ENCODE measurements around the gene ARTN. TPM values are rescaled to one million over a fixed set of nuclear protein-coding genes. Genes with fewer than 3 reads are reported as not detected.

The ARTN gene
- total and polyA plus RNA-seq, 9 of the 15 experiments (the other 6 are each of a cell fraction or from before 2014, with no cell fraction given): 0.06 to 0.38 TPM; not detected in 7

GRCh38 chr1:43946236-43947060 lies 12.8 kb downstream of the ARTN start, which contains the start of gene IPO13 (continued):
- TF ChIP-seq RERE (CRISPR knock-in tag; IDR thresholded peaks at IDR 0.05; ENCODE audit: borderline replicate concordance) (no peak), ZNF583 (CRISPR knock-in tag; IDR thresholded peaks at IDR 0.05) (no peak), ZNF224 (CRISPR knock-in tag; IDR thresholded peaks at IDR 0.05) (no peak), HNRNPK (IDR thresholded peaks at IDR 0.05; ENCODE audit: low read depth, low read length, poor library complexity, severe bottlenecking) (no peak), NFATC3 (IDR thresholded peaks at IDR 0.05) (no peak), NCOA2 (IDR thresholded peaks at IDR 0.05; ENCODE audit: partially characterized antibody in 2 of 2) (peak in 1 of 2 experiments; percentile 100), MTA3 (IDR thresholded peaks at IDR 0.05; ENCODE audit: borderline replicate concordance) (peak; percentile 90; the same call in 1 of the 2 replicates), FOXP4 (CRISPR knock-in tag; IDR thresholded peaks at IDR 0.05; ENCODE audit: borderline replicate concordance) (peak; percentile 11; the same call in 1 of the 2 replicates), FOXK1 (CRISPR knock-in tag; IDR thresholded peaks at IDR 0.05; ENCODE audit: borderline replicate concordance) (0 out of 2 replicates have a peak, but pooled peaks have one; percentile 51), ZNF764 (CRISPR knock-in tag; IDR thresholded peaks at IDR 0.05; ENCODE audit: low read depth) (no peak), ZNF445 (CRISPR knock-in tag; IDR thresholded peaks at IDR 0.05; ENCODE audit: low read depth) (peak; percentile 40; the same call in 1 of the 2 replicates), ZNF75A (CRISPR knock-in tag; IDR thresholded peaks at IDR 0.05) (no peak; the same call in 1 of the 2 replicates), EHMT2 (IDR thresholded peaks at IDR 0.05) (peak; percentile 96), ZNF124 (CRISPR knock-in tag; IDR thresholded peaks at IDR 0.05) (no peak), HDAC2 (IDR thresholded peaks at IDR 0.05) (peak; percentile 89), HINFP (tag; conservative IDR thresholded peaks at IDR 0.05; ENCODE audit: low read depth) (no peak), PHF8 (IDR thresholded peaks at IDR 0.05; ENCODE audit: borderline replicate concordance, low read length) (peak; percentile 85; the same call in 1 of the 2 replicates), DPF2 (IDR thresholded peaks at IDR 0.05) (peak; percentile 21), ZNF507 (tag; conservative IDR thresholded peaks at IDR 0.05) (no peak)

All from K562 (cell line).